ENCODE data around the gene PITRM1.

Gene PITRM1

DNA sequence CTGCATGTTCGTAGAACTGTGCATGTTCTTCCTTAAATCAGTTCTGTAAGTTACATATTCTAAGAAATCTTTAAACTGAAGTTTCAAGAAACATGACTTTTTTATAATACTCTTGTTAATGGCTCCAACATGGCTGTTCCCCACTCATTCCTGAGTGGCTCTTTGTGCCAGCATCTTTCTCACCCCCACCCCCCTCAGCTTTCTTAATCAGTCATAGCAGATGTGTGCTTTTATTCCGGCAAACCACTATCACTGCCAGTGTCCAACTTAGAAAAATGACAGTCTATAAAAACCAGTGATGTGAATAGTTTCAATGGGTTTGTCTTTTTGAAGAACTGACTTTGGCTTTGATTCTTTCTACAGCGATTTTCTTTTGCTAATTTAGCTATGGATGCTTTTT is 37.6 kb downstream of the PITRM1 start:
- TF ChIP-seq, protein P1, sequence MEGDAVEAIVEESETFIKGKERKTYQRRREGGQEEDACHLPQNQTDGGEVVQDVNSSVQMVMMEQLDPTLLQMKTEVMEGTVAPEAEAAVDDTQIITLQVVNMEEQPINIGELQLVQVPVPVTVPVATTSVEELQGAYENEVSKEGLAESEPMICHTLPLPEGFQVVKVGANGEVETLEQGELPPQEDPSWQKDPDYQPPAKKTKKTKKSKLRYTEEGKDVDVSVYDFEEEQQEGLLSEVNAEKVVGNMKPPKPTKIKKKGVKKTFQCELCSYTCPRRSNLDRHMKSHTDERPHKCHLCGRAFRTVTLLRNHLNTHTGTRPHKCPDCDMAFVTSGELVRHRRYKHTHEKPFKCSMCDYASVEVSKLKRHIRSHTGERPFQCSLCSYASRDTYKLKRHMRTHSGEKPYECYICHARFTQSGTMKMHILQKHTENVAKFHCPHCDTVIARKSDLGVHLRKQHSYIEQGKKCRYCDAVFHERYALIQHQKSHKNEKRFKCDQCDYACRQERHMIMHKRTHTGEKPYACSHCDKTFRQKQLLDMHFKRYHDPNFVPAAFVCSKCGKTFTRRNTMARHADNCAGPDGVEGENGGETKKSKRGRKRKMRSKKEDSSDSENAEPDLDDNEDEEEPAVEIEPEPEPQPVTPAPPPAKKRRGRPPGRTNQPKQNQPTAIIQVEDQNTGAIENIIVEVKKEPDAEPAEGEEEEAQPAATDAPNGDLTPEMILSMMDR (IDR thresholded peaks at IDR 0.05; ENCODE audit: insufficient read depth, low read depth, low read length, missing control alignments): no peak

DNA sequence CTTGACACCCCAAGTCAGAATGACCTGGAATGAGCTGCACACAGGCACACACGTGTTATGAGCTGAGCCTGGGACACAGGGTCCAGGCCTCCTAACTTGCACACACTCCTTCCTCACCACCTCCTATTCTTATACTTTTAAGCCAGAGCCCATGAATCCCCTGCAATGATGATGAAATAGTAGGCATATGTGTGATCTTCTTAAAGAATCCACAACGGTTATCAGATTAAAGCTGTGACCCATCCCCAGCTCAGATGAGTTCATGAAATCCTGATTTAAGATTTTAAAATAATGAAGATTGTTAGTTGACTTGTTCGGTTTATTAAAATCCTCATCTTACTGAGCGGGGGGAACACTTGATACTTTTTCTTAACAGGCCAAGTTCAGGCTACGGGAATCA is 38.6 kb downstream of the PITRM1 start:
- DNase-seq (ENCODE audit: low read depth): no peak

More for the DNA sequence above, 37.6 kb downstream of the PITRM1 start:
- no peak for DNase-seq (ENCODE audit: low read depth)
- H3K4me3 ChIP-seq (ENCODE audit: low read length): no peak overlapping the region

DNA sequence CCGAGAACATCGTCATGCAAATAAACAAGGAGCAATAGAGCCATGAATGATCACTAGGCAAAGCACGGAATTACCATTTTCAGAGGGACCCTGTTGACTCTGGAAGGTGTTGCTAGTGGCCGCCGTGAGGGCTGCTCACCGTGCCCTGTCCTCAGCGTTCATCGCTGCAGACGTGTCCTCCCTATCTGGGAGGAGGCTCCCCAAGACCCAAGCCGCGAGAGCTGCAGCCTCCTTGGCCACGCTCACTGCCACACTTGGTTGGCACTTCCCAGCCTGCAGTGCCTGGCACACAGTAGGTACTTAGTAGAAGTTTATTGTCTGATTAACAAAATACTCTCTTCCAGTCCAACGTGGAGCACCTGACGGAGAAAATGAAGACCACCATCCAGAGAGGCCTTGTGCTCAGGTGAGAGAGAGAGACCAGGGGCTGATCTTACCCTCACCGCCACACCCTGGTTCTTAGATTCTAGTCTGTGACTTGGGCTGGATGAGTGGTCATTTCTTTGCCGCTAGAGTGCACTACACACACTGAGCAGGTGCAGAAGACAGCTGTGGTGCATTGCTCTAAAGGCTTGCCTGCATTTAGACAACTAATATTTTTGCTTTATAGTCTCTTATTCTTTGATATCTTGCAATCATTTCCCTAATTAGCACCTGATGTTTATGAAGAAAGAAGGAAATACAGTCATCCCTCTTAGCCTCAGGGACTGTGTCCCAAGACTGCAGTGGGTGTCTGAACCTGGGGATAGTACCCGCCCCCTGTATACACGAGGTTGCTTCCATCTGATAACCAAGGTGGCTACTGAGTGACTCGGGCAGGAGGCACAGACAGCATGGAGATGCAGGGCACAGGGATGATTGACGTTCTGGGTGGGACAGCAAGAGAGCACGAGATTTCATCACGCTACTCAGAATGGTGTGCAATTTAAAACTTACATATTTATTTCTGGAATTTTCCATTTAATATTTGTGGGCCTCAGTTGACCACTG is 40.3 kb downstream of the PITRM1 start:
- TF ChIP-seq, protein P1 (IDR thresholded peaks at IDR 0.05; ENCODE audit: insufficient read depth, low read depth, low read length, missing control alignments): no peak
- DNase-seq (ENCODE audit: low read depth): peak; percentile 73
- H3K4me3 ChIP-seq (ENCODE audit: low read length): no peak overlapping the region

More for the DNA sequence above, 38.6 kb downstream of the PITRM1 start:
- H3K4me3 ChIP-seq (ENCODE audit: low read length): no peak overlapping the region
- TF ChIP-seq, protein P1 (IDR thresholded peaks at IDR 0.05; ENCODE audit: insufficient read depth, low read depth, low read length, missing control alignments): no peak

DNA sequence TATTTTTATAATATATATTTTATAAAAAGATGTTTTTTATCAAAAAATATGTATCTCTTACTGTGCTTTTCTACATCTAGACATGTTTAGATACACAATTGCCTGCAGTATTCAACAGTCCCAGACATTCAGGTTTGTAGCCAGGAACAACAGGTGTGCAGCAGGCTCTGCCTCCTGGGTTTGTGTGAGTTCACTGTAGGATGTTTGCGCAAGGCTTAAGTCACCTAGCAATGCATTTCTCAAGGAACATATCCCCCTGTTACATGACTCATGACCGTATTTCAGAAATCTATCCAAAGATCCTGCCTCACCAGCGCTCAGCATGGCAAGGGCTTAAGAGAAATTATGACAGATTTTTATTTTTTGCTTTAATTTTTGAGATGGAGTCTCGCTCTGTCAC is 41.5 kb downstream of the PITRM1 start:
- TF ChIP-seq, protein P1 (IDR thresholded peaks at IDR 0.05; ENCODE audit: insufficient read depth, low read depth, low read length, missing control alignments): no peak
- no peak overlapping the region for H3K4me3 ChIP-seq (ENCODE audit: low read length)
- DNase-seq (ENCODE audit: low read depth): peak; percentile 97

DNA sequence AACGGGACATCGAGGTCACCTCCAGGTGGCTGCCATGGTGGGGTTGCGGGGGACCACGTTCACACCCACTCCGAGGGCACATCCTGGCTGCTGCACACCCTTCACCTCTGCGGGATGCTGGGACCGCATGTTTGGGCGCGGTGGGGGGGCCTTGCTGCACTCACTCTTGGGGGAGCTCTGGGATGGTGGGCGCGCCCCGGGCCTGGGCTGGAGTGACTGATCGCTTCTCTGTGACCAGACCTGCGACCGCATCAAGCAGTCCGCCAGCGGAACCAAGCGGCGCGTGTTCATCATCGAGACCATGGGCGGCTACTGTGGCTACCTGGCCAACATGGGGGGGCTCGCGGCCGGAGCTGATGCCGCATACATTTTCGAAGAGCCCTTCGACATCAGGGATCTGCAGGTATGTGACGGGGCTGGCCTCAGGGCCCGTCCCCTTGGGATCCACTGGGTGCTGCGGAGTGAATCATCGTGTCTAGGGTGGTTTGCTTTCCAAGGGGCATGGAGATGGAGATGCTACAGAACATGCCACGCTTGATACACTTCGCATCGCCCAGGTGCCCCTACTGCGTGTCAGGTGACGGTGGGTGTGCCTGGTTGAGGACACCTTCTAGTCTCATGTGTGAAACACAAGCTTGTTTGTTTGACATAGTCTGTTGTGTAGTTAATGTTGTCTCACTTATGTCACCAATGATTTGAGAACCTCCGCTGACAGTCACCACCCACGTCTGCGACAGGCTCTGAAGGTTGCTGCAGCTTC is 42.8 kb downstream of the PITRM1 start:
- TF ChIP-seq, protein P1 (IDR thresholded peaks at IDR 0.05; ENCODE audit: insufficient read depth, low read depth, low read length, missing control alignments): no peak

DNA sequence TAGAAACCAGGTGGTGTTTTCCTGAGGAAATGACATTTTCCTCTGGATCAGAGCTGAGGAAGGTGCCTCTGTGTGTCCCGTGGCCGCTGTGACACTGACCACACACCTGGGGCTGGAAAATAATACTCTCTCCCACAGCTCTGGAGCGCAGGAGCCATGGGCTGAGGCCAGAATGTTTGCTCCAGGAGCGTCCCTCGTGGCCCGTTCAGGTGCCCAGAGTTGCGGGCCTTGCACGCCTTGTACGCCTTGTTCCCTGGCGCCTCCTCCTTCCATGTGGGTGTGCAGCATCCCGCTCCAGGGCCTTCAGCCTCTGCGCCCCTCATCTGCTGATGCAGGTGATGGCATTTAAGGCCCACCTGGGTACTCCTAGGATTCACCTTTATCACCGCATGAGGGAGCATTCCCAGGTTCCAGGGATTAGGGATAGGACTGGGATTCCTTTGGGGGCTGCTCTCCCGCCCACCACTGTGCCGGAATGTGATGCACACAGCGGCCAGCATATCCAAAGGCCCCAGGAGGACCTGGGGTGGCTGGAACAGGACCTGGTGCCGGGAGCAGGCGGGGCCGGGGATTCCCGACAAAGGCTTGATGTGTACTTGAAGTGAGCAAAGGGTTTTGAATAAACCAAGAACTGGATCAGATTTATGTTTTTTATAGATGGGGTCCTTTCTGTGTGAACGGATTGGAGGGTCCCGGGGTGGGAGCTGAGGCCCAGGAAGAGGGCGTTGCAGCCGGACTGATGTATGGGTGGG is 44.0 kb downstream of the PITRM1 start:
- DNase-seq (ENCODE audit: low read depth): no peak
- TF ChIP-seq, protein P1 (IDR thresholded peaks at IDR 0.05; ENCODE audit: insufficient read depth, low read depth, low read length, missing control alignments): no peak
- H3K4me3 ChIP-seq (ENCODE audit: low read length): no peak overlapping the region

More for the DNA sequence above, 42.8 kb downstream of the PITRM1 start:
- H3K4me3 ChIP-seq (ENCODE audit: low read length): no peak overlapping the region
- DNase-seq (ENCODE audit: low read depth): no peak
